ENCODE measurements around the gene HPSE2. TPM values are rescaled to one million over a fixed set of nuclear protein-coding genes. Genes with fewer than 3 reads are reported as not detected.

Gene HPSE2
- total and polyA plus RNA-seq, 2 donors (not counting 1 experiment from before 2014, with no cell fraction given), result not detected

GRCh38 chr10:98814470-98814869, 421.2 kb downstream of the HPSE2 start:
- Histone ChIP-seq H2AFZ (ENCODE audit: insufficient read depth, low read depth, low read length, poor library complexity, severe bottlenecking) (no peak overlapping the region), H3K79me2 (ENCODE audit: control insufficient read depth, insufficient read depth, low read length) (no peaks in the 10 kb centered on the region), H3K4me1 (ENCODE audit: control insufficient read depth in 2 of 2, insufficient read depth in 2 of 2, low read length in 2 of 2) (no peaks in the 10 kb centered on the region), H3K4me2 (replicated peaks; ENCODE audit: low read depth, low read length, poor library complexity, severe bottlenecking) (no peak overlapping the region), H3K36me3 (replicated peaks in 1 of 2; ENCODE audit: control extremely low read depth in 1 of 2, control insufficient read depth in 1 of 2, extremely low read depth in 1 of 2, insufficient read depth in 2 of 2, low read length in 1 of 2) (no peaks in the 10 kb centered on the region), H3K27ac (ENCODE audit: low read length in 2 of 2) (no peak overlapping the region), H3K27me3 (replicated peaks in 1 of 4; ENCODE audit: control extremely low read depth in 1 of 4, control insufficient read depth in 3 of 4, insufficient read depth in 4 of 4, low read length in 3 of 4) (no peaks in the 10 kb centered on the region), H3K4me3 (ENCODE audit: control extremely low read depth in 1 of 5, extremely low read depth in 1 of 5, insufficient read depth in 1 of 5, low read depth in 2 of 5, low read length in 4 of 5) (no peak overlapping the region), H3K9me3 (ENCODE audit: control extremely low read depth in 1 of 3, control insufficient read depth in 2 of 3, insufficient read depth in 1 of 3, low read length in 2 of 3) (no peaks in the 10 kb centered on the region), H3K9ac (ENCODE audit: low read length) (no peak overlapping the region), H4K20me1 (ENCODE audit: control insufficient read depth, insufficient read depth, low read length, poor library complexity, severe bottlenecking) (no peaks in the 10 kb centered on the region)
- DNase-seq, result no peak
- CTCF ChIA-PET, result no interaction called here
- intact Hi-C loops (cut with micrococcal nuclease), result no loop called here
- Mint-ChIP-seq H3K4me1 (no peaks in the 10 kb centered on the region), H3K27me3 (peaks cover 8% of the 10 kb centered on the region), H3K27ac (no peak overlapping the region), H3K9me3 (ENCODE audit: insufficient read depth) (no peaks in the 10 kb centered on the region), H3K4me3 (no peak overlapping the region)
- no peak for TF ChIP-seq CTCF (IDR thresholded peaks at IDR 0.05)
- no peak for TF ChIP-seq EZH2 (IDR thresholded peaks at IDR 0.05; ENCODE audit: borderline replicate concordance, insufficient read depth, low read depth, low read length, poor library complexity, severe bottlenecking)
- POLR2A ChIA-PET, result no interaction called here
- no CpG with 5 or more reads among the region's 3 CpGs for WGBS (ENCODE audit: insufficient coverage)
- ATAC-seq (ENCODE audit: low read depth), result no peak

GRCh38 chr10:98808282-98808892, 427.3 kb downstream of the HPSE2 start:
- no peak overlapping the region for H3K9ac ChIP-seq (ENCODE audit: low read length)
- CTCF ChIA-PET, result no interaction called here
- WGBS (ENCODE audit: insufficient coverage), result 60% methylated on average over 2 of the region's 2 CpGs

More at GRCh38 chr10:98808282-98808892, 427.3 kb downstream of the HPSE2 start:
- intact Hi-C loops (cut with micrococcal nuclease), result no loop called here
- H3K4me1 Mint-ChIP-seq, result no peaks in the 10 kb centered on the region
- Histone ChIP-seq H3K79me2 (ENCODE audit: control insufficient read depth, insufficient read depth, low read length) (no peaks in the 10 kb centered on the region), H3K4me1 (ENCODE audit: control insufficient read depth in 2 of 2, insufficient read depth in 2 of 2, low read length in 2 of 2) (no peaks in the 10 kb centered on the region), H3K4me3 (ENCODE audit: control extremely low read depth in 1 of 5, extremely low read depth in 1 of 5, insufficient read depth in 1 of 5, low read depth in 2 of 5, low read length in 4 of 5) (no peak overlapping the region), H3K27ac (ENCODE audit: low read length in 2 of 2) (no peak overlapping the region), H4K20me1 (ENCODE audit: control insufficient read depth, insufficient read depth, low read length, poor library complexity, severe bottlenecking) (no peaks in the 10 kb centered on the region), H3K27me3 (replicated peaks in 1 of 4; ENCODE audit: control extremely low read depth in 1 of 4, control insufficient read depth in 3 of 4, insufficient read depth in 4 of 4, low read length in 3 of 4) (no peaks in the 10 kb centered on the region), H2AFZ (ENCODE audit: insufficient read depth, low read depth, low read length, poor library complexity, severe bottlenecking) (no peak overlapping the region), H3K36me3 (replicated peaks in 1 of 2; ENCODE audit: control extremely low read depth in 1 of 2, control insufficient read depth in 1 of 2, extremely low read depth in 1 of 2, insufficient read depth in 2 of 2, low read length in 1 of 2) (no peaks in the 10 kb centered on the region), H3K9me3 (ENCODE audit: control extremely low read depth in 1 of 3, control insufficient read depth in 2 of 3, insufficient read depth in 1 of 3, low read length in 2 of 3) (no peaks in the 10 kb centered on the region), H3K4me2 (replicated peaks; ENCODE audit: low read depth, low read length, poor library complexity, severe bottlenecking) (no peak overlapping the region)
- TF ChIP-seq EZH2 (IDR thresholded peaks at IDR 0.05; ENCODE audit: borderline replicate concordance, insufficient read depth, low read depth, low read length, poor library complexity, severe bottlenecking) (no peak), CTCF (IDR thresholded peaks at IDR 0.05) (no peak)
- DNase-seq (no peak), ATAC-seq (ENCODE audit: low read depth) (no peak)
- peaks cover 16% of the 10 kb centered on the region for H3K27me3 Mint-ChIP-seq
- H3K27ac Mint-ChIP-seq, result no peak overlapping the region
- H3K9me3 Mint-ChIP-seq (ENCODE audit: insufficient read depth), result no peaks in the 10 kb centered on the region
- H3K4me3 Mint-ChIP-seq, result no peak overlapping the region
- POLR2A ChIA-PET, result no interaction called here
